SU-DHL-6 (cell line): ENCODE data around the gene TMEM41A.

Experiments
- EZH2phosphoT487 ChIP-seq: fragments of 200-600 bp; sonication (generic), shearing (Covaris generic); conservative IDR thresholded peaks from 2 replicates; pipeline ENCODE4 v1.6.1; 2018; ENCODE audit warnings: mild to moderate bottlenecking, antibody characterized with exemption, low read length, moderate library complexity, mixed read lengths
- TF ChIP-seq, protein P1 (sequence below): fragments of 200-600 bp; sonication (generic); IDR thresholded peaks from one replicate; pipeline ENCODE4 v1.5.1; 2017; ENCODE audit warnings: antibody characterized with exemption, mild to moderate bottlenecking, low read length, moderate library complexity; ENCODE audit not compliant: insufficient read depth, poor library complexity, severe bottlenecking

DNA sequence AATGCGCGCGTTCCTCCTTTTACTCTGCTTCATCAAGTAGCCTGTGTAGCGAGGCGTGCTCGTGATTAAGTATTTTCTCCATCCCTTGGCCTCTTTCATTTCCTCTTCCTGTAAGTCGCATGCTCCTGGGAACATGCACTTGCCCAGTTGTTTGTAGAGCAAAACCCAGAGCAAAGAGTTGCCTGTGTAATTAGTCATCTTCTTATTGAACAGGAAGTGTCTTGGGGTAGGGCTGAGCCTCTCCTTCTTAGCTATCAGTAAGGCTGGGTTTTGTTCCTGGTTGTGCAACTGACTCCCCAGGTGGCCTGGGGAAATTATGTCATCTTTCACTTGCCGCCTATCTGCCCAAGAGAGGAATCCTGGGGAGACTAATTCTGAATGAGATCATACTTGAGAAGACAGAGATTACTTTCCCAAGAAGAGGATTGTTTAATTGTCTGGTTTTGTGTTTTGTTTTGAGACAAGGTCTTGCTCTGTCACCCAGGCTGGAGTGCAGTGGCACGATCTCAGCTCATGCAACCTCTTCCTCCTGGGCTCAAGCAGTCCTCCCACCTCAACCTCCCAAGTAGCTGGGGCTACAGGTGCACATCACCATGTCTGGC lies 38.6 kb upstream of the TMEM41A start:
- TF ChIP-seq, protein P1, sequence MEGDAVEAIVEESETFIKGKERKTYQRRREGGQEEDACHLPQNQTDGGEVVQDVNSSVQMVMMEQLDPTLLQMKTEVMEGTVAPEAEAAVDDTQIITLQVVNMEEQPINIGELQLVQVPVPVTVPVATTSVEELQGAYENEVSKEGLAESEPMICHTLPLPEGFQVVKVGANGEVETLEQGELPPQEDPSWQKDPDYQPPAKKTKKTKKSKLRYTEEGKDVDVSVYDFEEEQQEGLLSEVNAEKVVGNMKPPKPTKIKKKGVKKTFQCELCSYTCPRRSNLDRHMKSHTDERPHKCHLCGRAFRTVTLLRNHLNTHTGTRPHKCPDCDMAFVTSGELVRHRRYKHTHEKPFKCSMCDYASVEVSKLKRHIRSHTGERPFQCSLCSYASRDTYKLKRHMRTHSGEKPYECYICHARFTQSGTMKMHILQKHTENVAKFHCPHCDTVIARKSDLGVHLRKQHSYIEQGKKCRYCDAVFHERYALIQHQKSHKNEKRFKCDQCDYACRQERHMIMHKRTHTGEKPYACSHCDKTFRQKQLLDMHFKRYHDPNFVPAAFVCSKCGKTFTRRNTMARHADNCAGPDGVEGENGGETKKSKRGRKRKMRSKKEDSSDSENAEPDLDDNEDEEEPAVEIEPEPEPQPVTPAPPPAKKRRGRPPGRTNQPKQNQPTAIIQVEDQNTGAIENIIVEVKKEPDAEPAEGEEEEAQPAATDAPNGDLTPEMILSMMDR = no peak
- TF ChIP-seq EZH2phosphoT487 = no peak
